ENCODE measurements around the gene S1PR4. TPM values are rescaled to one million over a fixed set of nuclear protein-coding genes. Genes with fewer than 3 reads are reported as not detected.

The S1PR4 gene
- total and polyA plus RNA-seq, 2 experiments from 2014 or later: not detected

GRCh38 chr19:3183721-3184641, 5.4 kb downstream of the S1PR4 start:
- no peaks in the 10 kb centered on the region for H4K20me1 ChIP-seq (ENCODE audit: insufficient read depth)
- DNase-seq: no peak
- H3K9me3 ChIP-seq (ENCODE audit: low read depth): no peaks in the 10 kb centered on the region
- no peak overlapping the region for H3K4me3 ChIP-seq
- peaks cover 27% of the 10 kb centered on the region for H3K79me2 ChIP-seq (ENCODE audit: insufficient read depth)
- H3K4me1 ChIP-seq (ENCODE audit: insufficient read depth): peaks cover 10% of the 10 kb centered on the region
- TF ChIP-seq EZH2phosphoT487 (IDR thresholded peaks at IDR 0.05; ENCODE audit: insufficient read depth, low read depth) (no peak), EZH2 (IDR thresholded peaks at IDR 0.05; ENCODE audit: insufficient read depth, poor library complexity, severe bottlenecking) (no peak)
- WGBS, 2 experiments (ENCODE audit: low coverage in 1 of 2, low lambda C conversion rate in 2 of 2, missing lambda C conversion rate in 2 of 2): 74 to 76% methylated on average over 13 of the region's 13 CpGs
- in situ Hi-C loops (cut with MboI): no loop called here
- H3K36me3 ChIP-seq (ENCODE audit: low read depth): no peaks in the 10 kb centered on the region
- H2AFZ ChIP-seq: peak overlapping the region; percentile 98
- H3K4me2 ChIP-seq (ENCODE audit: unreplicated experiment): no peak overlapping the region
- no peaks in the 10 kb centered on the region for H3F3A ChIP-seq (ENCODE audit: insufficient read depth)
- H3K27ac ChIP-seq: no peak overlapping the region
- H3K9me2 ChIP-seq (ENCODE audit: insufficient read depth): no peaks in the 10 kb centered on the region
- no peaks in the 10 kb centered on the region for H3K27me3 ChIP-seq (replicated peaks; ENCODE audit: insufficient read depth)
- no peak overlapping the region for H3K9ac ChIP-seq

- peak overlapping the region; percentile 98 for H2AFZ ChIP-seq
- no peaks in the 10 kb centered on the region for H3F3A ChIP-seq (ENCODE audit: insufficient read depth)
- peak overlapping the region; percentile 91 for H3K4me2 ChIP-seq (ENCODE audit: unreplicated experiment)
- peak overlapping the region; percentile 88 for H3K4me3 ChIP-seq
- H3K4me1 ChIP-seq (ENCODE audit: insufficient read depth): peaks cover 10% of the 10 kb centered on the region
- peak; percentile 85 for DNase-seq
- in situ Hi-C loops (cut with MboI): no loop called here
- TF ChIP-seq EZH2 (IDR thresholded peaks at IDR 0.05; ENCODE audit: insufficient read depth, poor library complexity, severe bottlenecking) (no peak), EZH2phosphoT487 (IDR thresholded peaks at IDR 0.05; ENCODE audit: insufficient read depth, low read depth) (no peak)
- peak overlapping the region; percentile 88 for H3K9ac ChIP-seq
- peaks cover 37% of the 10 kb centered on the region for H3K79me2 ChIP-seq (ENCODE audit: insufficient read depth)
- H3K9me3 ChIP-seq (ENCODE audit: low read depth): no peaks in the 10 kb centered on the region
- WGBS, 2 experiments (ENCODE audit: low coverage in 1 of 2, low lambda C conversion rate in 2 of 2, missing lambda C conversion rate in 2 of 2): 7 to 9% methylated on average over 14 of the region's 14 CpGs
- no peaks in the 10 kb centered on the region for H3K36me3 ChIP-seq (ENCODE audit: low read depth)
- no peaks in the 10 kb centered on the region for H3K9me2 ChIP-seq (ENCODE audit: insufficient read depth)
- H3K27ac ChIP-seq: no peak overlapping the region
- H4K20me1 ChIP-seq (ENCODE audit: insufficient read depth): no peaks in the 10 kb centered on the region
- H3K27me3 ChIP-seq (replicated peaks; ENCODE audit: insufficient read depth): no peaks in the 10 kb centered on the region
Observed at GRCh38 chr19:3184847-3185460, 6.4 kb downstream of the S1PR4 start.

GRCh38 chr19:3185461-3186159, 7.0 kb downstream of the S1PR4 start, which contains the start of gene NCLN:
Gene NCLN (plus strand): TSS chr19:3185930. CDS start chr19:3186031, 101 bp downstream.
- Histone ChIP-seq H3K27ac (peak within 1 kb of the TSS; percentile 46), H4K20me1 (ENCODE audit: insufficient read depth) (no peaks in the 10 kb centered on the region), H3K27me3 (replicated peaks; ENCODE audit: insufficient read depth) (no peaks in the 10 kb centered on the region), H3F3A (ENCODE audit: insufficient read depth) (no peaks in the 10 kb centered on the region), H3K9ac (peak within 1 kb of the TSS; percentile 88), H2AFZ (peak within 1 kb of the TSS; percentile 98), H3K9me3 (ENCODE audit: low read depth) (no peaks in the 10 kb centered on the region), H3K4me1 (ENCODE audit: insufficient read depth) (peaks cover 10% of the 10 kb centered on the region), H3K79me2 (ENCODE audit: insufficient read depth) (peaks cover 44% of the 10 kb centered on the region), H3K36me3 (ENCODE audit: low read depth) (no peaks in the 10 kb centered on the region), H3K4me2 (ENCODE audit: unreplicated experiment) (peak within 1 kb of the TSS; percentile 95), H3K4me3 (peak within 1 kb of the TSS; percentile 88), H3K9me2 (ENCODE audit: insufficient read depth) (no peaks in the 10 kb centered on the region)
- 1% methylated on average over 42 to 43 of the region's 69 CpGs for WGBS, 2 experiments (ENCODE audit: low coverage in 1 of 2, low lambda C conversion rate in 2 of 2, missing lambda C conversion rate in 2 of 2)
- peak; percentile 97 for DNase-seq
- TF ChIP-seq EZH2 (IDR thresholded peaks at IDR 0.05; ENCODE audit: insufficient read depth, poor library complexity, severe bottlenecking) (no peak), EZH2phosphoT487 (IDR thresholded peaks at IDR 0.05; ENCODE audit: insufficient read depth, low read depth) (no peak)
- in situ Hi-C loops (cut with MboI): no loop called here

GRCh38 chr19:3186160-3186688, 7.7 kb downstream of the S1PR4 start:
- no peaks in the 10 kb centered on the region for H3K9me3 ChIP-seq (ENCODE audit: low read depth)
- peak overlapping the region; percentile 88 for H3K9ac ChIP-seq
- peaks cover 10% of the 10 kb centered on the region for H3K4me1 ChIP-seq (ENCODE audit: insufficient read depth)
- no peaks in the 10 kb centered on the region for H4K20me1 ChIP-seq (ENCODE audit: insufficient read depth)
- no peaks in the 10 kb centered on the region for H3K36me3 ChIP-seq (ENCODE audit: low read depth)
- H3K9me2 ChIP-seq (ENCODE audit: insufficient read depth): no peaks in the 10 kb centered on the region
- peak overlapping the region; percentile 69 for H2AFZ ChIP-seq
- H3K4me2 ChIP-seq (ENCODE audit: unreplicated experiment): peak overlapping the region; percentile 95
- H3K27me3 ChIP-seq (replicated peaks; ENCODE audit: insufficient read depth): no peaks in the 10 kb centered on the region
- in situ Hi-C loops (cut with MboI): no loop called here
- TF ChIP-seq EZH2phosphoT487 (IDR thresholded peaks at IDR 0.05; ENCODE audit: insufficient read depth, low read depth): no peak
- no peak for TF ChIP-seq EZH2 (IDR thresholded peaks at IDR 0.05; ENCODE audit: insufficient read depth, poor library complexity, severe bottlenecking)
- H3K4me3 ChIP-seq: peak overlapping the region; percentile 88
- WGBS, 2 experiments (ENCODE audit: low coverage in 1 of 2, low lambda C conversion rate in 2 of 2, missing lambda C conversion rate in 2 of 2): 2% methylated on average over 24 to 25 of the region's 38 CpGs
- H3K27ac ChIP-seq: peak overlapping the region; percentile 46
- peaks cover 50% of the 10 kb centered on the region for H3K79me2 ChIP-seq (ENCODE audit: insufficient read depth)
- H3F3A ChIP-seq (ENCODE audit: insufficient read depth): no peaks in the 10 kb centered on the region
- DNase-seq: peak; percentile 47
